22Rv1 (cell line): ENCODE measurements around the gene LRRN3.

ENCODE experiments used
- H3K27ac ChIP-seq: fragments of 450-650 bp; 2 replicates; pipeline ENCODE4 v1.5.1; 2017
- CTCF ChIP-seq: fragments of 450-650 bp; IDR thresholded peaks from 2 replicates; pipeline ENCODE4 v1.5.1; 2017; ENCODE audit warnings: mild to moderate bottlenecking
- ZFX ChIP-seq: fragments of 450-650 bp; IDR thresholded peaks from 2 replicates; pipeline ENCODE4 v1.6.1; 2017; ENCODE audit warnings: antibody characterized with exemption, borderline replicate concordance

Gene LRRN3

GRCh38 chr7:111090846-111091245, at the start of gene LRRN3:
Gene LRRN3, plus strand, starts transcription at chr7:111091127. Its CDS starts 31,646 bp downstream, at chr7:111122773.
- H3K27ac ChIP-seq = no peak within 1 kb of the TSS
- no peak for TF ChIP-seq CTCF
- no peak for TF ChIP-seq ZFX

GRCh38 chr7:111041577-111041976, 49.4 kb upstream of the LRRN3 start:
- TF ChIP-seq ZFX (no peak), CTCF (no peak)
- H3K27ac ChIP-seq = no peak overlapping the region

- no peak overlapping the region for H3K27ac ChIP-seq
- no peak for TF ChIP-seq CTCF
- no peak for TF ChIP-seq ZFX
Observed at GRCh38 chr7:111042842-111043241, 48.1 kb upstream of the LRRN3 start.

- TF ChIP-seq CTCF = no peak
- no peak for TF ChIP-seq ZFX
- no peak overlapping the region for H3K27ac ChIP-seq
Observed at GRCh38 chr7:111043561-111043960, 47.4 kb upstream of the LRRN3 start.

- TF ChIP-seq ZFX = no peak
- no peak for TF ChIP-seq CTCF
Observed at GRCh38 chr7:111045449-111045848, 45.5 kb upstream of the LRRN3 start.

GRCh38 chr7:111047595-111047994, 43.3 kb upstream of the LRRN3 start:
- TF ChIP-seq ZFX (no peak), CTCF (no peak)

More at GRCh38 chr7:111045449-111045848, 45.5 kb upstream of the LRRN3 start:
- no peak overlapping the region for H3K27ac ChIP-seq

GRCh38 chr7:111049971-111050680, 40.8 kb upstream of the LRRN3 start:
- TF ChIP-seq ZFX (no peak), CTCF (no peak)
- no peak overlapping the region for H3K27ac ChIP-seq

More at GRCh38 chr7:111047595-111047994, 43.3 kb upstream of the LRRN3 start:
- no peak overlapping the region for H3K27ac ChIP-seq
